GM12892 (cell line): ENCODE data around the gene ATP9A.

Experiments
- POLR2AphosphoS5 ChIP-seq: IDR thresholded peaks from 2 replicates; pipeline ENCODE4 v1.6.1; 2011; ENCODE audit warnings: low read depth, low read length, control low read depth
- TAF1 ChIP-seq: IDR thresholded peaks from 2 replicates; pipeline ENCODE4 v1.6.1; 2011; ENCODE audit warnings: low read depth, mild to moderate bottlenecking, control low read depth, low read length, borderline replicate concordance

GRCh38 chr20:51653226-51653625 is 115.0 kb downstream of the ATP9A start:
- TF ChIP-seq TAF1 (no peak), POLR2AphosphoS5 (no peak)
